RPMI8226 (cell line): Measurements from ENCODE around the gene SPATA19.
"Not testable (repeated sequence)": the region's sequence is repeated elsewhere in the genome, so short reads cannot be mapped to it uniquely, and the experiment has no call there.

Experiments used
- DNase-seq: peaks from one replicate; pipeline ENCODE4 v3.0.0-alpha.2; 2015

Gene SPATA19, protein sequence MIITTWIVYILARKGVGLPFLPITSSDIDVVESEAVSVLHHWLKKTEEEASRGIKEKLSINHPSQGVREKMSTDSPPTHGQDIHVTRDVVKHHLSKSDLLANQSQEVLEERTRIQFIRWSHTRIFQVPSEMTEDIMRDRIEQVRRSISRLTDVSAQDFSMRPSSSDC

DNA sequence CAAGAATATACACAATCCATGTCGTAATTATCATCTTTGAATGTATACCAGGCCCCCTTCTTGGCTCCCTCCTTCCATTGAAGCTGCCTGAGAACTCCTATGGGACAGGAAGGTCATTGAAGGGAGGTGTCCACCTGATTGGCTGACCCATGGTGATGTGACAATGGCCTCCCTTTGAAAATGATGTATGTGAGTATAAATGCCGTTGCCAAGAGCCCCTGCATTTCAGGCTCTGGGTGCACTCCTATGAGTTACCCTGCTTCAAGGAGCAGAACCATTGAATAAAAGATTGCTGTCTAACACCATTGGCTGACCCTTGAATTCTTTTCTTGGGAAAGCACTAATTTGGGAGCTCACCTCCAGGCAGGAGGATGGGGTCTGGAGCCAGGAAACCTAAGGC lies at the start of gene SPATA19:
Gene SPATA19 (minus strand): TSS at position 101 of the 400 bp plus-strand sequence. CDS start 67 bp downstream, at position 34.
- DNase-seq, result no peak

DNA sequence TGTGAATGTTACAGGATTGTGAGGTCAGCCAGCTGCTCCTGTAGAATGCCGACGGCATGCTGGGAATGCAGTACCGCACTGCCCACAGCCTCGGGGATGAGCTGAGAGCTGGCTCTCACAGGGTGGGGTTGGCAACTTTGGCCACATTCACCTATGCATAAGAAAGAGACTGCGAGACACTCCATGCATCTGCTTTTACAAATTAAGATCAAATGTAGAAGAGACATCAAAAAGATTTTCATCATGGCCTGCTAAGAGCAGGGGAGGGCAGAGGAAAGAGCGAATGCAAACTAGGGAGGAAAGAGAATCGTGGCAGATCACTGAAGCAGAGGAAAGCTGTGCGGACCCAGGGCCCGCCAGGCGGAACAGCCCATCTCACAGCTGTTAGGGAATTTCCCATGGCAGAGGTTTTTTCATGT lies 49.8 kb upstream of the SPATA19 start:
- no peak for DNase-seq

DNA sequence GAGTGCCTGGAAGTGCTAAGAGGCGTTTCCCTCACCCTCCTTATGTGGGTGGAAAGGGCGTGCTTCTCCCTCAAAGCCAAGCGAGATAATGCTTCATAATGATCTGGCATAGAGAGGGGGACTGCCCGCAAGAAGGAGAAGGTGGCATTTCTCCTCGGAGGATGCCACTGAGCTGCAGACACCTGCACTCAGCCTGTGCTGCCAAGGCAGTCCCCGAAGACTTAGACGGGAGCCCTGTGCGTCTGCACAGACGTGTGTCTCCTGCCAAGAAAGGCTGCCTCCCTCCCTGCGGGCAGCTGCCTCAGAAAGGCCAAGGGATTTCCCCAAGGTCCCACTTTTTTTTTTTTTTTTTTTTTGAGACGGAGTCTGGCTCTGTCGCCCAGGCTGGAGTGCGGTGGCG lies 48.1 kb upstream of the SPATA19 start:
- DNase-seq, result no peak

DNA sequence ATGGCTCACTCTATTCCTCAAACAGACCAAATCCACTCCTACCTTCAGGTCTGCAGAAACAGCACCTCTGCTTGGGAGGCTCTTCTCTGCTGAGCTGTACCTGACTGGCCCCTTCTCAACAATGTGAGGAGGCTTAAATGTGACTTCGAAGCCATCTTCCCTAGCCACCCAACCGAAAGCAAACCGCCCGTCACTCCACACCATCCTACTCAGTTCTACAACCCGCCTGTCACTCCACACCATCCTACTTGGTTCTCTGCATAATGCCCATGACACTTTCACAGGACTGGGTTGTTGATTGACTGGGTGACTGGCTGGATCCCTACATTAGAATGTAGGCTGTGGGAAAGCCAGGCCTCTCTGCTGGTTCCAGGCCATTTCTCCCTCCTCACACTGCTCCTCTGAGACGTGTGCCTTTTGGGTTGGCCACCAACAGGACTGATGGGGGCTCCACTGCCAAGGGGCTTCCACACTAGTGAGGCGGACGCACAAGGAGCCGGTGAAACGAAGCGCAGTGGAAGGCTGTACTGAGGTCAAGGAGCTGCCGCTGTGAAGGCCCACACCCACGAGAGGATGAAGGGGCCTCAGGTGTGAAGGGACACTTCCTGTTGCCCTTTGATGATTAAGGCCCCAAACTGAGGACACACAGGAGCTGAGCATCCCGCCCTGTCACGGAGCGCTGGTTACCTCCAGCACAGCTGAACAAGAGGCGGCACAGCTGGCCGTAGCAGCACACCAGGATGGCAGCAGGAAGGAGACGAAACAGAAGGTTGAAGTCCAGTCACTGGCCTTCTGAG lies 47.5 kb upstream of the SPATA19 start:
- DNase-seq, result no peak

DNA sequence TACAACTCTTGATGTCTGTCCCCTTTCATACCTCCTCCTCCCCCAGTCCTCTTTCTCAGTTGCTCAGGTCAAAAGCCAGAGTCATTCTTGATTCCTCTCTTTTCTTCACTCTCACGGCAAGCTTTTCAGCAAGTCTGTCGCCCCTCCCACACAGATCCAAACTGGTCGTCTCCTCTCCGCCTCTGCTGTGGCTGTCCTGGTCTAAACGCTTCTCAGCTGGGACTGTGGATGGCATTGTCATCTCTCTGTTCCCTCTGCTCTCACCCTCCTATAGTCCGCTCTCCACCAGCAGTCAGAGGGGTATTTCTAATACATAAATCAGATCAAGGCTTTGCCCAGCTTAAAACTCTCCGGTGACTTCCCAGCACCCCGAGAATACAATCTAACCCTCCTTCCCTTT lies 46.8 kb upstream of the SPATA19 start:
- no peak for DNase-seq

DNA sequence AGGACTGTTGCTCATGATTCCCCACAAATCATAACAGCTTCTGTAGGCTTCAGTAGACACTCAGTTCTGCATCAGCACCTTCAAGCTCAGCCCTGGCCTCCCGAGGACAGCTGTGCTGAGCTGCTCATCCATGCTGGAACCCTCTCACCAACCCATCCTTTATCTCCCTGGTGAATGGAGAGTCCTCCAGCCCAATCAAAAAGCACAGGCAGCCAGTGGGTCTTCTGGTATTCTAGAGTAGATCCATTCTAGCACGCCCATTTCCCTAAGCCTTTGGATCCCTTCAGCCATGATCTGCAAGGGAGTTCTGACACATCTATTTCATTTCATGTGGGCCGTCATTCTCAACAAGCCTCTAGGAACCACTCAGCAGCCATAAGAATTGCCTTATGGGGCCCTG lies 44.6 kb upstream of the SPATA19 start:
- no peak for DNase-seq

DNA sequence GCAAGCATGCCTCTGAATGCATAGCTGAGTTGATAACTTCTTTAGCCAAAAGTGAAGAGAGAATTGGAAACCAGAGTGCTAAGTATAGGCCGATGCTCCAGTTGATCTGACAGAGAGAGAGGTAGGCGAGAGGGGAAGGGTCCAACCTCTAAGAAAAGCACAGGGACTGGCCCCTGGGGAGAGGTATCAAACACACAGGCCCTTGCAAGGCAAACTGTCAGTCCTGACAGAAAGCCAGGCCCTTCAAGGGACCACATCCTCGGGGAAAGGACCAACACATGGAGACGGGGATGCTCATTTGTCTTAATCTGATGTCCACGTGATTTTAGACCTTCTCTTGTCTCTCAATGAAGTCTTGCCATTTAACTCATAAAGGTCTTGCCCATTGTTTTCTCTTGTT lies 43.9 kb upstream of the SPATA19 start:
- DNase-seq, result no peak

DNA sequence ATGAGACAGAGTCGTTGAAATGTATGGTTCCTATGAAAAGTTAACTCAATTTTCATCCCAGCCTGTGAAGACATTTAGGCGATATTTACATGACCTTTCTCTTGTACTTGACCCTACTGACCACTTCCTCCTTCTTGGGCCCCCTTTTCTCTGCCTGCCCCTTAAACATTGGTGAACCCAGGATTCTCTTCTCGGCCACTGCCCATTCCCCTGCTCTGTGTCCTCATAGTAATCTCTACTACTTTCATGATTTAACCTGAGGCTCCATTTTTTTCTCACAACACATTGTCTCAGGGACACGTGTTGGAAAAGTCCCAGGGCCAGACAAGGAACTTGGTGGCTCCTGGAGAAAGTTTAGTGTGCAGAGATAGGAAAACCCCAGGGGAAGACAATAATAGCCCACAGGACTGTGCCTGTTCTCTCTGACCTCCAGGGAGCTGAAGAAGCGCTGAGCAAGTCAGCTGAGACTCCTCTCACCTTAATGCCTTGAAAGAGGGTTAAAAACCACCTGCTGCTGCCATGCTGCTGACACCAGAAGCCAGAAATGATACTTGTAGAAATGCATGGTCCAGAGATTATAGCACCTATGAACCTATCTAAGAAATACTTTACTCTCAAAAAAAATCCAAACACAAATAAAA lies 42.5 kb upstream of the SPATA19 start:
- no peak for DNase-seq

DNA sequence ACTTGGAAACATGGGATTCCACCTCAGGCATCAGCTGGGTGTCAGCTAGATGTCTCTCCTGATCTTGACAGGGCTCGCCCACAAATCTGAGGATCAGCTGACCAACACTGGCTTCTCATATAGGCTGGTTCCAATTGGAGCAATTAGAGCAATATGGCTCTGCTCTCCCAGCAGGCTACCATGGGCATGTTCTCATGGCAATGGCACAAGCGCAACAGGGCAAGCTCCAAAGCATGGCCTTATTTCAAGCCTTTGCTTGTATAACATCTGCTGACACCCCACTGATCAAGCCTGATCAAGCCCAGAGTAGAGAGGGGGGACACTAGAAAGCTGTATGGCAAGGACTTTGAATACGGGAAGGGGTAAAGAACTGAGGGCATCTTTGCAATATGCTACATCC lies 40.7 kb upstream of the SPATA19 start:
- DNase-seq, result no peak

DNA sequence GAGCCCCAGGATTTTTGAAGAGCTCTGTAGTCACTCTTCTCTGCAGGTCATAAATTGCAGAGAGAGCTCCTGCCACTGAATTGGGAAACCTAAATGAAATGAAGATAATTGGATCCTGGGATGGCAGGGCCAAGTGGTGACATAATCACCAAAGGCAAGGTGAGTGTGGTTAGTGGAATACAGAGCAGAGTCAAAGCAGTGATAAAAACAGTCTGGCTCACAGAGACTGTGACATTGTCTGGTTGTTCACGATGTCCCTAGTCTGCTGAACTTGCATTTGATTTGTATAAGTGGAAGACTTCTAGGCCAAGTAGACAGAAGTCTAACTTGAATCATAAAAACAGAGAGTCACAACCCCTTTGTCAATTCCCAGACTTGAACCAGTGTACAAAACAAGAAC lies 26.8 kb upstream of the SPATA19 start:
- no peak for DNase-seq

DNA sequence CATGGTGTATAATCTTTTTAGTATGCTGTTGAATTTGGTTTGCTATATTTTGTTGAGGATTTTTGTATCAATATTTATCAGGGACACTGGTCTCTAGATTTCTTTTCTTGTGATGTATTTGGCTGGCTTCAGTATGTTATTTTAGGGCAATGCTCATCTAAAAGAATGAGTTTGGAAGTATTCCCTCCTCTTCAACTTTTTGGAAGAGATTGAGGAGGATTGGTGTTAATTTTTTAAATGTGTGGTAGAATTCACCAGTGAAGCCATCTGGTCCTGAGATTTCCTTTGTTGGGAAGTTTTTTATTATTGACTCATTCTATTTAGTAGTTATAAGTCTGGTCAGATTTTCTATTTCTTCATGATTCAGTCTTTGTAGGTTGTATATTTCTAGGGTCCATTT lies 22.1 kb upstream of the SPATA19 start:
- no peak for DNase-seq

DNA sequence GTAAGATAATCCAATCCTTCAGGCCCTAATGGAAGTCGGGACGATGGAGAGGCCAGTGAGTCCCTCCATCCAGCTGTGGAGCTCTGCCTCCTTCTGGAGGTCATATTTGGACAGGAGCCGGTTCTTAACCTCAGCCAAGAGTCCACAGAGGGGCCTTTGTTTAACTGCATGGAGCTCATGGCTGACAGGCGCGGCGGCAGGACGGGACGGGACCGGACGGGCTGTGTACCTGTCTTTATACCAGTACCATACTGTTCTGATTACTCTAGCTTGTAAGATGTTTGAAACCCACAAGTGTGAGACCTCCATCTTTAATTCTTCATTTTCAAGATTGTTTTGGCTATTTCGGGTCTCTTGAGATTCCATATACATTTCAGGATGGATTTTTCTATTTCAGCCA lies 20.2 kb upstream of the SPATA19 start:
- no peak for DNase-seq

DNA sequence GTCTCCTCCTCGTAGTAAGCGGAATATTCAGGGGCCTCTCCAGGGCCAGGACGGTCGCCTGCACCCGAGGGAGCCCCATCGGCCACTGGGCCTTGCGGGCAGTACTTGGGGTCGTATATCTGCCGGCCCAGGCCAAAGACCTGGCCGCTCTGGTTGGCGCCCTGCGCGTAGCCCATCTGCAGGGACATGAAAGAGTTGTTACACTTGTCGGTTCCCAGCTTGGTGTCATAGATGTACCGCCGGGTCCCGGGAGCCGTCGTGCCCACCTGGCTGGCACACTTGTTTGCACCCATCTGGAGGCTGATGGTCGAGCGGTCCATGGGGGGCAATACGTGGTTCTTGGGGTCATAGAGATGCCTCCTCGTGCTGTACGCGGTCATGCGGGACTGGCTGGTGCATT lies 19.4 kb upstream of the SPATA19 start:
- DNase-seq, result no peak

DNA sequence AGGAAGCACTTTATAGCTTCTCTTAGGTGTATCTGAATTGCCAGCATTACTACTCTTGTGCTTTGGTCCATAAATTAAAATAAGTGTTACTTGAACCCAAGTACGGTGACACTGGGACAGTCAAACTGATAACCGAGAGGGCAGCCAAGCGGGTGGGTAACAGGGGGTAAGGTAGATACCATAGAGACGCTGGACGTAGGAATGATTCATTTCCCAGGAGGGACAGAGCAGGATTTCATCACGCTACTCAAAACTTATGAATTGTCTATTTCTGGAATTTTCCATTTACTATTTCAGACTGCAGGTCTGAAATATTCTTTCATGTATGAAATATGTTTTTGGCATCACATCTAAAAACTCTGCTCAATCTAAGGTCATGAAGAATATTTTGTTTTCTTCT lies 14.8 kb upstream of the SPATA19 start:
- DNase-seq, result no peak

DNA sequence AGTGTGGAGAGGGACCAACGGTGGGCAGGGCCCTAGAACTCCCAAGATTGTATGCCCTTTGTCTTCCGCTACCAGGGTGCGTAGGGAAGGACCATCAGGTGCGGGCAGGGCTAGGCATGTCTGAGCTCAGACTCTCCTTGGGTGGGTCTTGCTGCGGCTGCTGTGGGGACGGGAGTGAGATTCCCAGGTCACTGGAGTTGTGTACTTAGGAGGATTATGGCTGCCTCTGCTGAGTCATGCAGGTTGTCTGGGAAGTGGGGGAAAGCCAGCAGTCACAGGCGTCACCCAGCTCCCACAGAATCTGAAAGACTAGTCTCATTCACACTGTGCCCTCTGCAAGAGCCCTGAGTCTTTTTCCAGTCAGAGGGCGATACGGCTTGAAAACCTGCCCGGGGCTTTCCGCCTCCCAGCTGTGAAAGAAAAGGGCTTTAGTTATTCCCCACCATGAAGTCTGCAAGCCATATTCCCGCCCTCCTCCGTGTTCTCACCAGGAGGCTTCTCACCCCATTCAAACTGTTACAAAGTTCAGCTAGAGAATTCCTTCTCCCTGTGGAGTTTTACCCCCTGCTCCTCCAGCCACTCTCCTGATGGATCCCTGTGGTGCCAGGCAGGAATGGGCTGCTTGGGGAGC lies 9.1 kb upstream of the SPATA19 start:
- not testable (repeated sequence) for DNase-seq

DNA sequence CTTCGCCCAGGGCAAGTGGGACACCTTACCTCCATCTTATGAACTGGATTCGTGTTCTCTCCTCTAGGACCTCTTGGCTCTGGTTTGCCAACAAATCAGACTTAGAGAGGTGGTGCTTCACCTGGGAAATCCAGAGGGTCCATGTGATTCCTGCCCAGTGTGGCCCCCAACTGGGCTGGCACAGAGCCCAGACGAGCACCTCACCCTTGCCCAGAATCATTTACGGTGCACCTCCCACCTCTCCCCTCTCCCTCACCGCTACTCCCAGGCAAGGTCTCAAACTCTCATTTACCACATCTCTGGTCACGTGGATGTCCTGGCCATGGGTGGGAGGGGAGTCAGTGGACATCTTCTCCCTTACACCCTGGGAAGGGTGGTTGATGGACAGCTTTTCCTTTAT lies 1.1 kb downstream of the SPATA19 start:
- DNase-seq, result no peak

DNA sequence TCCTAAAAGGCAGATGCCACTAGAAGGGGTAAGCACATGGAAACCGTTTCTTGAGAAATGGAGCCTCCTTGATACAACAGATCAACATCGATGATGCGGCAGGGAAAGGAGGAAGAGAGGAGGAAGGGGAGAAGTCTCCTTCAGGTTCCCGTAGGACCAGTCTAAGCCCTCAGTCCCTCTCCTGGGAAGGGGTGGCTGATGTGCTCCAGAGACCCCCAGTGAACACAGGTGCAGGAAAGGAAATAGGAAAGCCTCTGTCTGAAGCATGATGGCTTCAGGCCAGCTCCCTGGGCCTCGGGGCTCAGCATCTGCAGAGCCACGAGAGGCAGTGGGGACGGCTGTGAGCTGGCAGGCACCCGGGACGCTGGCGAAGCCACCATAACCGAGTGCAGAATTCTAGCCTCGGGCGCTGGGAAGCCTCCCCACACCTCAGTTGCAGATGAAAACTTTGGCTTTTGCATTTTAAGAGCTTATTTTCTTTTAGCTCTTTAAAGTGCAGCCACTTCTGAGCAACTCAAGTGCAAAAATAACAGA lies 1.8 kb downstream of the SPATA19 start:
- DNase-seq, result no peak

DNA sequence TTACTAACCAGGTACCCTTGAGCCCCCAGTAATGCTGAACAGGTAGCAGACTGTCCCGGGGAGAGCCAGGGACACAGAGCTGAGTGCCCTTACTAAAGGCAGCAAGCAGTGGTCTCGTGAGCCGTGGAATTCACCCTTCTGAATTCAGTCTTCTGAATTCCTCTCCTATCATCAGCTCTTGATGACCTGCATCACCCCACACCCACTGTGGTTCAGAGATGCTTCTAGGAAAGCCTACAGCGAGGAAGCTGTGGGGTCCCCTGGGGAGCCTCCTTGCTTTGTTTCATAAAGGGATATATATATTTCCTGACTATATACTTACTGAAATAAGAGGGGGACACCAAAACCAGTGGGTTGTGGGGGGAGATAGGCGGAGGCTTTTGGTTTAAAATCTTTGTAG lies 2.6 kb downstream of the SPATA19 start:
- no peak for DNase-seq

DNA sequence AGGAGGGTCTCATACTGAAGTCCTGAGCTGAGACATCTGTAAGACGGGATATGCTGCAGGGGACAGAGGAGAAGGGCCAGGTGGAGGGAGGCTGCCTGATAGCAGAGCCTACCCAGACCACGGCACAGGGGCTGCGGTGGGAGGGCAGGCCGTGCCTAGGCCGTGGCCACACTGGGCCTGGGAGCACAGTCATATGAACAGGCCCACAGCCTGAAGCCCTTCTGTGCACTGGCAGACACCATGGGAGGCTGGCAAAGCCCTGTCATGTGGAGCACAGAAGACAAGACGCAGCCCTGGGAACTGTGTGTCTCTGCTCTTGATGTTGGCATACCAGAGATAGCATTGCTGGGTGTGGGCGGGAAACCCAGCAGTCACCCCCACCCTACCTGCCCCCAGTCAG lies 3.3 kb downstream of the SPATA19 start:
- no peak for DNase-seq

DNA sequence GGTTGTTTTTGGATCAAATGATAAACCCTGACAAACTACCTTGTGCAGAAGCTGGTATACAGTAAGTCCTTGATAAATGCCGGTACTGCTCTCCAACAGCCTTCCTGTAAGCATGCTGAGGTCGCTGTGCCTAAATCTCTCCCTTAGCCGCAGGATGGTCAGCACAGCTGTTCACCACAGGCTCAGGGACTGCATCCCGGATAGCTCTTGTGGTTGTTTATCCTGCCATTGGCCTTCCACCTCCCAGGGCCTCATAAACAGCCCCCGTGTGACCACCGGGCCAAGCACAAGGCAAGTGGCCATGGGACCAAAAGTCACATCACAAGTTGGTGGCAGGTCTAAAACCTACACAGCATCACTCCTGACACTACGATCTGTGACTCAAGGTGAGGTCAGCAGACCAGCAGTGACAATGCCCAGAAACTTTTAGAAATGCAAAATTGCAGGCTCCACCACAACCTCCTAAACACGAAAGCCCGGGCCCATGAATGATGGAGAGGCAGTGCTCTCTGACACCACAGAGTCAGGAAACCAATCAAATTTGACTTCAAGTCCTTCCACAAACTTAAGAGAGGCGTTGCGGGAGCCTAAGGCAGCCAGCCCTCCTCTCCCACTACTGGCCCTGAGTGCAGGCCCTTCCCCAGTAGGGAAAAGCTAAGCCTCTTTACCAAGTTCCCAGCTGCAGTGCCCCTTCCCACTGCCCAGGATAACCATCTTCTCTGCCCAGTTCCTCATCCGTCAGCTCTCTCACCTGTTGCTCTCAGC lies 3.9 kb downstream of the SPATA19 start:
- DNase-seq, result no peak

DNA sequence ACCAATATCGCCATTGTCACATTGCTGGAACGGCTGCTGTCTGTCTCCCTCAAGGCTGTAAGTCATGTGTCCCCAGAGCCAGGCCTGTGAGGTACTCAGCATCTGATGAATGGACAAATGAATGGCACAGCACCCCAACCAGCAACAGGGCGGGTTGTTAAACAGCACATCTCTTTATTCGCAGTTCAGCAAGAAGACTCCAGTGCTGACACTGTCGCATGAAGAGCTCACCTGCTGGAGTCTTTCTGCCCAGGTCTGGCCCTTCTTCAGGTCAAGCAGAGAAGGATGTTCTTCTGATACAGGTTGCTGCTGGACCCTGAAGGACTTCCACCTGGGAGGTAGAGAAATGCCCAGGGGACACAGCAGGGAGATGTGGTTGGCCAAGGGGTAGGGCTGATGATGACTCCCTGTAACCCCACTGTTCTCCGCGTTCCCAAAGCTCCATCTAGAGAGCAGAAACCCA lies 4.8 kb downstream of the SPATA19 start:
- no peak for DNase-seq
